ENCODE results near the gene MARCHF10.

The MARCHF10 gene

DNA sequence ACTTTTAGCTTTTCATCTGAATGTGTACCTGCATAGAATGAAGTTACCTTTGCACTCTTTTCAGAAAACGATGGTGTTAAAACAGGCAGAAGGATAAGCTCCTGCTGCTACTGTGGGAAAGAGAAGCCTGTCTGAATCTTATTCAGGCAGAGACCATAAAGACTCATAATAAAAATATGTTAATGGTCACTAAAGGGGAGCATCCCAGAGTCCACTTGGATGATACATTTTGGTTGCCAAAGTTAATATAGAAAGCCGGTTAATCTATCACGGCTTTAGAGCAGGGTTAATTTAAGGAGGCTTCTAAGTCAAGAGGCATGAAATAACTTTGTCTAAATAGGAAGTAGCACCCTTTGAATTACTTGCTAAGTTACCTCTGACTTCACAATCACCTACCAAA lies 2.9 kb downstream of the MARCHF10 start:
- Mint-ChIP-seq H3K36me3 (ENCODE audit: low read depth) (no peaks in the 10 kb centered on the region), H3K9me3 (no peaks in the 10 kb centered on the region), H3K27me3 (ENCODE audit: low read depth) (peaks cover 39% of the 10 kb centered on the region), H3K27ac (no peak overlapping the region), H3K4me3 (no peak overlapping the region), H3K4me1 (ENCODE audit: low read depth) (no peaks in the 10 kb centered on the region)

DNA sequence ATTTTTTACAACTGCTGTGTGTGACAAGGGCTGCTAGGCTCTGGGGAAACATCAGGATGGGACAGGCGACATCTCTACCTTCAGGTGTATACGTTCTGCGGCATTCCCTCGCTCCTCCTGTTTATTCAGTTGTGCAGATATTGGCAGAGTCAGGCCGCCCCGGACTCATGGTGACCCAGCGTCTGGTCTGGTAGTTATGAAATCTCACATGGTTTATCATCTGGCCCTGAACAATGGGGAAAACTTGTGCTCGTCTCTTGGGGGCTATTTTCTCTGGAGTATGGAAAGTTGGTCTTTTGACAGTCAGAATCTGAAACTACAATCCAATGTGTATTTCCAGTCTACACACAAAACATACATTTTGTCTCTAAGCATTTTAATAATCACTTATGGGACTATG lies 3.3 kb downstream of the MARCHF10 start:
- no peaks in the 10 kb centered on the region for H3K36me3 Mint-ChIP-seq (ENCODE audit: low read depth)
- H3K9me3 Mint-ChIP-seq = no peaks in the 10 kb centered on the region
- H3K27ac Mint-ChIP-seq = no peak overlapping the region
- H3K4me1 Mint-ChIP-seq (ENCODE audit: low read depth) = no peaks in the 10 kb centered on the region
- H3K4me3 Mint-ChIP-seq = no peak overlapping the region
- peaks cover 38% of the 10 kb centered on the region for H3K27me3 Mint-ChIP-seq (ENCODE audit: low read depth)

DNA sequence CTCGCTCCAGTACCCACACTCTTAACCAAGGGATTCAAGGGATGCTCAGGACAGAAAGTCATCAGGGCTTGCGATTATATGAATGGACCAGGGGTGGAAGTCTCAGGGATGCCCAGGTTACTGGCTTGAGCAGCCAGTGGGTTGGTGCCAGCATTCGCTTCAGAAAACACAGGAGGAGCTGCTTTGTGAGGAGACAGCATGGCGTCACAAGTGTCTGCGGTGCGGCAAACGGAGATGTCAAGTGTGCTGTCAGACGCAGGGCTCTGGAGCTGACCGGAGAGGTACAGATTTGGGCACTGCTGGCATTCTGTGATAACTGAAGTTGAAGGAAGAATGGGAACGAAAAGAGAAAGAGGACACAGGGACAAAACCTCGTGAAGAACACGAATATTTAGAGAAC lies 4.1 kb downstream of the MARCHF10 start:
- no peaks in the 10 kb centered on the region for H3K4me1 Mint-ChIP-seq (ENCODE audit: low read depth)
- H3K36me3 Mint-ChIP-seq (ENCODE audit: low read depth) = no peaks in the 10 kb centered on the region
- no peak overlapping the region for H3K27ac Mint-ChIP-seq
- no peaks in the 10 kb centered on the region for H3K9me3 Mint-ChIP-seq
- H3K27me3 Mint-ChIP-seq (ENCODE audit: low read depth) = peaks cover 30% of the 10 kb centered on the region
- H3K4me3 Mint-ChIP-seq = no peak overlapping the region

DNA sequence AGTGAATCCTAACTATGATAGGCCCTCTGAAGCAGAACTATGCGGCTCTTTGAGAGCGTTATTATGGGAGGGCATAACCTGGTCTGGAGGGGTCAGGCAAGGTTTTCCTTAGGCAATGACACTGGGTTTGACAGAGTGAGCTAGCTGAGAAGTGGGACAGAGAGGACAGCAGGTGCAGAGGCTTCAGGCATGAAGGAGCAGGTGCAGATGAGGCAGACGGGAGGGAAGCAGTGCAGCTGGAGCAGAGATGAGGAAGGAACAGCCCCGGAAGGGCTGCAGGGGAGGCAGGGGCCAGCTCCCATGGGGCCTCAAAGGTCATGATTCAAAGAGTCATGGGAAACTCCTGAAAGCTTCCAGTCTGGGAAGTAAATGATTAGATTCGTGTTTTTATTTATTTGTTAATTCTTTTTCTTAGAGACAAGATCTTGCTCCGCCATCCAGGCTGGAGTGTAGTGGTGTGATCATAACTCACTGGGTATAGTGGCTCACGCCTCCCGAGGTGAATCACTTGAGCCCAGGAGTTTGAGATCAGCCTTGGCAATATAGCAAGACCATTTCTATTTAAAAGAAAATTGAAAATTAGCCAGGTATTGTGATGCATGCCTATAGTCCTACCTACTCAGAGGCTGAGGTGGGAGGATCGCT lies 5.4 kb downstream of the MARCHF10 start:
- peaks cover 22% of the 10 kb centered on the region for H3K27me3 Mint-ChIP-seq (ENCODE audit: low read depth)
- H3K36me3 Mint-ChIP-seq (ENCODE audit: low read depth) = no peaks in the 10 kb centered on the region
- no peaks in the 10 kb centered on the region for H3K4me1 Mint-ChIP-seq (ENCODE audit: low read depth)
- H3K9me3 Mint-ChIP-seq = no peaks in the 10 kb centered on the region
- no peak overlapping the region for H3K27ac Mint-ChIP-seq
- H3K4me3 Mint-ChIP-seq = no peak overlapping the region

DNA sequence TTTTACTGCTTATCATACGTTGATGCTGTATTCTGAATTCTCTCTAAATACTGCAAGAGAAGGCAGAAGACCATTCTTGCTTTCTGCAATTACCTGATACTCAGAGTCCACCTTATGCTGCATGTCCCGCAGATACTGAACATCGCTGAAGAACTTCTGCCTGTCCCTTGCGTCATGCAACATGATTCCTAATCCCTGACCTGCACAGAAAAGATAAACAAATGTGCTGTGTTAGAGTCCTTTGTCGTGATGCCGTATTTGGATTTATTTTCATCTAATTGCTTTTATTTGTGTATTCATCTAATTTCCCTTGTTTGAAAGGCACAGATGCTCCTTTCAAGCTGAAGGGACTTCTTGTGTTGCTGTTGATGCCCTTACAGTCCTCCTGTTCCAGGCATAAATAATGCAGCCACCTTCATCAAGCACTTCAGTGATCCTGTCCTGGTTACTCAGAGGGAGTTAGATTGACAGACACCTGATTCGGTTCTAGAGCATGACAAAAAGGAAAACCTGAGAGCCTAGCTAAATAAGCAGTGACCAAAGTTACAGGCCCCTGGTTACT lies 6.5 kb downstream of the MARCHF10 start:
- Mint-ChIP-seq H3K9me3 (no peaks in the 10 kb centered on the region), H3K4me1 (ENCODE audit: low read depth) (no peaks in the 10 kb centered on the region), H3K36me3 (ENCODE audit: low read depth) (no peaks in the 10 kb centered on the region), H3K27ac (no peak overlapping the region), H3K4me3 (no peak overlapping the region), H3K27me3 (ENCODE audit: low read depth) (peaks cover 11% of the 10 kb centered on the region)

DNA sequence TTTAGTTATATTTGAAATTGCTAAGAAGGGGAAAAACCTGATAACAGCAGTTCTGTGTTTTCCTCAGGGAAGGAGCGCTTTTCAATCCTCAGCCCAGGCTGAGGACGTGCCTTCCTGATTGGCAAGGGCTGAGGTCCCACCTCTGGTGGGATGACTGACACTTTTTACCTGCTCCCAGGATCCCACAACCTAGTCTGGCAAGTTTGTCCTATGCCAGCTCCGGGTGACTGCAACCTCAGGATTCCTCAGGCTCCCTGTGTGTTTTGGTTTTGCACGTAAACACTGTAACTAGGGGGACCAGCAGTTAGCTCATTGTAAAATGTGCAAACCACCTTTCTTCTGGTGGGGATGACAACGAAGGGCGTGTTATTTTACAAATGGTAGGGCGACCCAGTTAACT lies 7.5 kb downstream of the MARCHF10 start:
- no peak overlapping the region for H3K4me3 Mint-ChIP-seq
- no peaks in the 10 kb centered on the region for H3K9me3 Mint-ChIP-seq
- peaks cover 6% of the 10 kb centered on the region for H3K27me3 Mint-ChIP-seq (ENCODE audit: low read depth)
- no peak overlapping the region for H3K27ac Mint-ChIP-seq
- no peaks in the 10 kb centered on the region for H3K4me1 Mint-ChIP-seq (ENCODE audit: low read depth)
- H3K36me3 Mint-ChIP-seq (ENCODE audit: low read depth) = no peaks in the 10 kb centered on the region

DNA sequence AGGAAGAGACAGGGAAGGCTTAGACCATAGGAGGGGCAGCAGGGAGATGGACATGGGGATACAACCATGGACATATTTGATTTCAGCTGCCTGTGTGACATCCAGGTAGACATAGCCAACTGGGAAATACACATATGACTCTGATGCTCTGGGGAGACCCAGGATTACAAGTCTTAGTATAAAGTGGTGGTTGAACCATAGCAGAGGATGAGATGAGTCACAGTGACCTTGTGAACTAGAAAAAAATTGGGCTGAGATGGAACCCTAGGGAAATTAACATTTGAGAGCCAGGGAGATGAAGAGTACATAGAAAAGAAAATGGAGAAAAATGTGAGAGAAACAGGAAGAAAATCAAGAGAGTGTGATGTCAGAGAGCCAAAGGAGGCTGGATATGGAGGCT lies 10.2 kb downstream of the MARCHF10 start:
- Mint-ChIP-seq H3K27ac (no peak overlapping the region), H3K9me3 (peaks cover 7% of the 10 kb centered on the region), H3K36me3 (ENCODE audit: low read depth) (peaks cover 2% of the 10 kb centered on the region), H3K4me1 (ENCODE audit: low read depth) (peaks cover 8% of the 10 kb centered on the region), H3K4me3 (no peak overlapping the region), H3K27me3 (ENCODE audit: low read depth) (peaks cover 11% of the 10 kb centered on the region)

DNA sequence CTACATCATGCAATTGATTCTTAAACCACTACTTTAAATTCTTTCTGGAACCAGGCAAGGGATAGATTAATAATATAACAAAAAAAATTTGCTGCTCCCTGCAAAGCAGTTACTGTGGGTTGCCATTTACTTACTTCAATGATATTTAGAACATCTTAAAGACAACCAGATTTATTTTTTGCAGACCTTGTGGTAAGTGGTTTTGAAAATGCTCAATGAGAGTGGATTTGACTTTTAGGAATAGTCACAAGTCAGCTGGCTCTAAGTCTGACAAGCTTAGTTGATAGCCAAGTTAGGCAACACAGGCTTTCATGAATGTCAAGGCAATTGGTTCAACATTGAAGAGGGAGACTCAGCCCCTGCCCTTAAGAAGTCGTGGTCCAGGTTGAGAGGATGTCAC lies 11.8 kb downstream of the MARCHF10 start:
- Mint-ChIP-seq H3K9me3 (peaks cover 7% of the 10 kb centered on the region), H3K36me3 (ENCODE audit: low read depth) (peaks cover 2% of the 10 kb centered on the region), H3K27ac (no peak overlapping the region), H3K27me3 (ENCODE audit: low read depth) (peaks cover 13% of the 10 kb centered on the region), H3K4me3 (no peak overlapping the region), H3K4me1 (ENCODE audit: low read depth) (peaks cover 8% of the 10 kb centered on the region)

DNA sequence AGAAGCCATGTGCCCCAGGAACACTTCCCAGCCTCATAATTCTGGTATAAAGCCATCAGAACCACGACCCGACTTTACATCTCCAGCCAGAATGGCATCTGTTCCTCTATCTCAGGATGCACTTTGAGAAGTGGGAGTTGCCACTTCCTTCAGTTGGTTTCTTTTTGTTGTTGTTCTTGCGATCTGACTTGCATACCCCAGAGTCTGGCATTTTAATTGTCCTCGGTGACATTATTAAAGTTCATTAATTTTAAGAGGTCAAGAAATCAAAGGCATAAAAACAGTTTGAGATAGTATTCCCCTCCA lies 13.5 kb downstream of the MARCHF10 start:
- Mint-ChIP-seq H3K27ac (no peak overlapping the region), H3K9me3 (peaks cover 7% of the 10 kb centered on the region), H3K27me3 (ENCODE audit: low read depth) (peaks cover 17% of the 10 kb centered on the region), H3K4me3 (peak overlapping the region; percentile 2), H3K36me3 (ENCODE audit: low read depth) (peaks cover 2% of the 10 kb centered on the region), H3K4me1 (ENCODE audit: low read depth) (peaks cover 8% of the 10 kb centered on the region)

DNA sequence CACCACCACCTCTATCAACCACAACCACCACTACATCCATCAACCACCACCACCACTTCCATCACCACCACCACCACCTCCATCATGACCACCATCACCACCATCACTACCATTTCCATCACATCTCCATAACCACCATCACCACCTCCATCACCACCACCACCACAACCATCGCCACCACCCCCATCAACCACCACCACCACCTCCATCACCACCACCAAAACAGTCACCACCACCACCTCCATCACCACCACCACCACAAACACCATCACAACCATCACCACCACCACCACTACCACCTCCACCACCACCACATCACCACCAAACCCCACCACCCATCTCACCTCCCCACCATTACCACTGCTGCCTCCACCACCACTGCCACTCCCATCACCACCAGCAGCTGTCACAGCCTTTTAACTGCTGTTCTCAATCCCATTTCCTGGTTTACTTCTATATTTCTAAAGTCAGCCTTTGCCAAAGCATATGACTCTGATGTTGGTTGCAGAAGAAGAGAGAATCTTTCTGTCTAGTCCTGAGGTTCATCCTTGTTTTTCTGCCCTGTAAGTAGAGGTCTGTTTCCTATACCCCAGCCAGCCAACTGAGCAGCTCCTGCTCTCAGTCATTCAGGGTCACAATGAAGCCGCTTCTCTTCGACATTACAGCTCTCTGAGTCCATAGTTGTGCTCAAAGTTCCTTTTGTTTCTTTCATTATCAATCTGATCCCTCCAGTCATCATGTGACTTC lies 14.0 kb downstream of the MARCHF10 start:
- H3K4me3 Mint-ChIP-seq = peak overlapping the region; percentile 2
- H3K27me3 Mint-ChIP-seq (ENCODE audit: low read depth) = peaks cover 17% of the 10 kb centered on the region
- H3K9me3 Mint-ChIP-seq = peaks cover 7% of the 10 kb centered on the region
- H3K27ac Mint-ChIP-seq = peak overlapping the region; percentile 37
- H3K36me3 Mint-ChIP-seq (ENCODE audit: low read depth) = peaks cover 2% of the 10 kb centered on the region
- H3K4me1 Mint-ChIP-seq (ENCODE audit: low read depth) = peaks cover 8% of the 10 kb centered on the region

DNA sequence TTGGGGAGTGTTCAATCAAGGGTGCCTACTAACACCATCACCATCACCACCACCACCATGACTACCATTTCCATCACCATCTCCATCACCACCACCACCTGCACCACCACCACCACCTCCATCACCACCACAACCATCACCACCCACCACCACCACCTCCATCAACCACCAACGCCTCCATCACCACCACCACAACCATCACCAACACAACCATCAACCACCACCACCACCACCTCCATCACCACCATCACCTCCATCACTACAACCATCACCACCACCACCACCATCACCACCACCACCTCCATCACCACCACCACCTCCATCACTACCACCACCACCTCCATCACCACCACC lies 15.7 kb downstream of the MARCHF10 start:
- Mint-ChIP-seq H3K36me3 (ENCODE audit: low read depth) (peaks cover 2% of the 10 kb centered on the region), H3K4me1 (ENCODE audit: low read depth) (peaks cover 8% of the 10 kb centered on the region), H3K4me3 (no peak overlapping the region), H3K9me3 (peaks cover 7% of the 10 kb centered on the region), H3K27me3 (ENCODE audit: low read depth) (peaks cover 17% of the 10 kb centered on the region), H3K27ac (no peak overlapping the region)

DNA sequence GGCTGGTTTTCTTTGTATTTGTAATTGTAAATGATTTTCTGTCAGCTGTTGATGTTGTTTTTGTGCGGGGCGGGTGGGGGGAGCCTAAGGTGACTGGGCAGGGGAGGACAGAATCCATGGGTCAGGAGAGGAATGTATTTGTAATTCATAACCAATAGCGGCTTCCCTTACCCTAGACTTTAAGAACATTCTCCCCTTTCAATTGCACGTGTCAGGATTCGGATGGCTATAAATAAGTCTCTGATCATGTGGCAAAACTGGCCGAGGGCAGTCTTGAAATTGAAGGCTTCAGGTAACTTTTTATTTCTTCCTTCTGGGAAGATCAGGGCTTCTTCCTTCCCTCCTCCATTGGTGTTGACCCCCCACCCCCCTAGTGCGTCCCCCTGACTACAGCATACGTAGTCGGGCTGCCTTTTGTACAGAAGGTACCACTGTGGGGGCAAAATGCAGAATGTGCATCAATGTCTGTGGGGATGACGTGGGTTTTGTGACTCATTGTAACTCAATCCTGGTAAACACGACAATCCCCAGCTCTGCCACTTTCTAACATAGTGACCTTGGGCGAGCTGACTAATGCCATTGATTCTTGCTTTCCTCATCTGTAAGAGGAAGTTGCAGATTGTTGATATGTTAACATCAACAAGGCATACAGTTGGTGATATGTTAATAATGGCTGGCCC lies 16.2 kb downstream of the MARCHF10 start:
- peaks cover 2% of the 10 kb centered on the region for H3K36me3 Mint-ChIP-seq (ENCODE audit: low read depth)
- H3K9me3 Mint-ChIP-seq = peaks cover 7% of the 10 kb centered on the region
- no peak overlapping the region for H3K4me3 Mint-ChIP-seq
- peaks cover 8% of the 10 kb centered on the region for H3K4me1 Mint-ChIP-seq (ENCODE audit: low read depth)
- no peak overlapping the region for H3K27ac Mint-ChIP-seq
- H3K27me3 Mint-ChIP-seq (ENCODE audit: low read depth) = peaks cover 17% of the 10 kb centered on the region

DNA sequence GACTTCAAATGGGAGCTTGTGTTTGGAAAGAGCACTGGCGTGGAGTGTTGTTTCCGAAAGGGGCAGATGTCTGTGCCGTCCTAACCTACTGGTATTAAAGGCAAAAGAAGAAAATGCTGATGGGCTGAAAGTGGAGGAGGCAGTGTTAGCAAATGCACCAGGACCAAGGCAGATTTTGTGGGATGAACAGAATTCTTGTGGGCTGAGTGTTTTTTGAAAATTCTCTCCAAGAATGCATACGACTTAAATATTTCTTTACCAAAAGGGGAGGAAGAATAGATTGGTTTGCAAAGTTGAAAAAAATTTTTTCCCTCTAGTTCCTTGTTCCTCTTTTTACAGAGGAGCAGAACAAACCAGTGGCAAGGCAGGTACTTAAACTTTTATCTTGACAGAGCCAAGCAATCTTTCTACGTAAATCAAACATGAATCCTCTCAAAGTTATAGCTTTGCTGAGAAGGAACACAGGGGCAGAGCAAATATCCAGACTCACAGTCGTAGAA lies 16.8 kb downstream of the MARCHF10 start:
- no peak overlapping the region for H3K27ac Mint-ChIP-seq
- H3K4me1 Mint-ChIP-seq (ENCODE audit: low read depth) = peaks cover 8% of the 10 kb centered on the region
- H3K9me3 Mint-ChIP-seq = peaks cover 7% of the 10 kb centered on the region
- H3K27me3 Mint-ChIP-seq (ENCODE audit: low read depth) = peaks cover 17% of the 10 kb centered on the region
- H3K4me3 Mint-ChIP-seq = no peak overlapping the region
- peaks cover 2% of the 10 kb centered on the region for H3K36me3 Mint-ChIP-seq (ENCODE audit: low read depth)

DNA sequence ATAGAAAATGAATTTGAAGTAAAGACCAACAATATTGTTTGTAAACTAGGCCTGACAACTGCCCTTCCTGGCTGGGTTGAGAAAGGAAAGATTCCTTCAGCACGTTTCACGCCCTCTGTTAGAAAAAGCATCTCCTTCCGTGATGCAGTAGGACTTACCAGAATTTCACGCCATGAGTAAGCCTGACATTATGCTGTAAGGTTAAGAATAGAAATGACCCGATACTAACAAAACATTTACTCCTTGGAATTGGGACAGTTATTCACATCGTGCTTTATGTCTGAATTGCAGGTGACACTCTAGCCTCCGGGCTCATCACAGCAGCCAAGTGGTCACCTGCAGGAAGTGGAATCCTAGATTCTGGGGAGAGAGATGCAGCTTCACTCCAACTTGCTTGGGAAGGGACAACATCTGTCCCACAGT lies 17.5 kb downstream of the MARCHF10 start:
- Mint-ChIP-seq H3K4me1 (ENCODE audit: low read depth) (peaks cover 8% of the 10 kb centered on the region), H3K9me3 (peaks cover 7% of the 10 kb centered on the region), H3K27ac (no peak overlapping the region), H3K27me3 (ENCODE audit: low read depth) (peaks cover 18% of the 10 kb centered on the region), H3K36me3 (ENCODE audit: low read depth) (peaks cover 2% of the 10 kb centered on the region), H3K4me3 (no peak overlapping the region)

DNA sequence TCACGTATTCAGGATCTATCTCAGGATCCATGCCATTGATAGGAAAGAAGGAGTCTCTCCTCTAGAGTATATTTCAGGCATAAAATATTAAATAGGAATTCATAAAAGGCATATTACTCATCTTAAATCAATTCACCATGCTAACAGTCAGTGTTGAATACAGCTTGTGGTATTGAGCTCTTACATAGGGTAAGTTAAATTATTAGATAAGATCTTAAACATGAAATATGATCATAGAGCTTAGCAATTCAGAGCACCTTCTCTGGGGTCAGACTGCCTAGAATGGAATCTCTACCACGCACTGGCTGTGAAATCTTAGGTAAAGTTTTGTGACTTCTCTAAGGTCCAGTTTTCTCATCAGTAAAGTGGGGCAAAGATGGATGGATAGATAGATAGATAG lies 20.7 kb downstream of the MARCHF10 start:
- Mint-ChIP-seq H3K27me3 (ENCODE audit: low read depth) (peaks cover 23% of the 10 kb centered on the region), H3K27ac (no peak overlapping the region), H3K9me3 (peaks cover 3% of the 10 kb centered on the region), H3K36me3 (ENCODE audit: low read depth) (no peaks in the 10 kb centered on the region), H3K4me1 (ENCODE audit: low read depth) (no peaks in the 10 kb centered on the region), H3K4me3 (no peak overlapping the region)

All from T-helper 1 cell treated with Interleukin-12 subunit alpha and Interleukin-12 subunit beta and Interleukin-4 antibody, amounts not matched to agents 30 μg/mL and 1 μg/mL, for 36 hours (primary cell).